ENCODE data around the gene PYDC1.
A peak's percentile ranks its signal among the peaks of the same experiment; 100 is the strongest.
"Not testable (repeated sequence)": the region's sequence is repeated elsewhere in the genome, so short reads cannot be mapped to it uniquely, and the experiment has no call there.

Gene PYDC1

DNA sequence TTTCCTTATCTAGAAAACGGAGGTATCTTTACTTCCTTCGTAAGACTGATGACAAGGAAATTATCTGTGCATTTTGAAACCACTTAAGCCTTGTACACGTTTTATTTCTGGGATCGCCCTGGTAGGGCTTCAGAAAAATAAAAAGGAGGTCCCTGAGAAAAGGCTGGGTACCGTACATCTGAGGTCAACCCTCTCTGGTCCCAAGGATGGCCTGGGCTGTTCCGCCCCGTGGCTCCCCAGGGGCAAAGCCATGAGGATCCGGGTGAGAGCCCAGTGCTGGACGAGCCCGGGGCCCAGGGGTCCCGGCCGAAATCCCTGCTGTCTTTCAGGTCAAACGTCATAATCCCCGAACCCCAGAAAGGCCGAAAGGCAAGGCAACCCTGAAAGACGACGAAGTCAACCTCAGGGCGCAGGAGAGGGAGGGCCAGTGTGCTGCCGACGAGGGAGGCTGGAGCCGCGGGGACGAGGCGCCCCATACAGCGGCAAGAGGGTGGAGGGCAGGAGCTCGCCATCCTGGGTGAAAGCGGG is 37.7 kb downstream of the PYDC1 start:
- in situ Hi-C loops (cut with HindIII; ENCODE audit: low sequenced_read_pairs), result loop anchor here (25.0 kb wide), 1 partner anchor 283 kb away; the partner anchor contains the start of genes ARMC5 and TGFB1I1
- peak overlapping the region; percentile 98 for H3K4me3 ChIP-seq (ENCODE audit: low read depth, low read length)
- no peak for DNase-seq (ENCODE audit: low read depth, low spot score)
- TF ChIP-seq, protein P1, sequence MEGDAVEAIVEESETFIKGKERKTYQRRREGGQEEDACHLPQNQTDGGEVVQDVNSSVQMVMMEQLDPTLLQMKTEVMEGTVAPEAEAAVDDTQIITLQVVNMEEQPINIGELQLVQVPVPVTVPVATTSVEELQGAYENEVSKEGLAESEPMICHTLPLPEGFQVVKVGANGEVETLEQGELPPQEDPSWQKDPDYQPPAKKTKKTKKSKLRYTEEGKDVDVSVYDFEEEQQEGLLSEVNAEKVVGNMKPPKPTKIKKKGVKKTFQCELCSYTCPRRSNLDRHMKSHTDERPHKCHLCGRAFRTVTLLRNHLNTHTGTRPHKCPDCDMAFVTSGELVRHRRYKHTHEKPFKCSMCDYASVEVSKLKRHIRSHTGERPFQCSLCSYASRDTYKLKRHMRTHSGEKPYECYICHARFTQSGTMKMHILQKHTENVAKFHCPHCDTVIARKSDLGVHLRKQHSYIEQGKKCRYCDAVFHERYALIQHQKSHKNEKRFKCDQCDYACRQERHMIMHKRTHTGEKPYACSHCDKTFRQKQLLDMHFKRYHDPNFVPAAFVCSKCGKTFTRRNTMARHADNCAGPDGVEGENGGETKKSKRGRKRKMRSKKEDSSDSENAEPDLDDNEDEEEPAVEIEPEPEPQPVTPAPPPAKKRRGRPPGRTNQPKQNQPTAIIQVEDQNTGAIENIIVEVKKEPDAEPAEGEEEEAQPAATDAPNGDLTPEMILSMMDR (IDR thresholded peaks at IDR 0.05; ENCODE audit: low read depth, low read length), result no peak

DNA sequence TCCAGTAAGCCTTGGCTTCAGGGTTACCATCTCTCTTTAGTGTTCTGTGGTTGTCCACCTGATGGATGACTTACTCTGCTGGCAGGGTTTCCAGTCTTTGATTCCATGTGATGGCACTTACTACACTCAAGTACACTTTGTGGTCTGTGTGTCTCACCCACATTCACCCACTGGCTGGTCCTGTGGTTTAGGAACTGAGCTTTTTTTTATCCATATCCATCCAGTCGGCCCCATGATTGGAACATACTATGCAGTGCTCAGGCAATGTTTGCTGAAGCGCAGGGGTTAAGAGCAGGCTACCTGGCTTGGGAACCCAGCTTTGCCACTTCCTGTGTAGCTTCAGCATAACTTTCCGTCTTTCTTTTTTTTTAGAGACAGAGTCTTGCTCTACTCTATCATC is 39.8 kb downstream of the PYDC1 start:
- DNase-seq (ENCODE audit: low read depth, low spot score), result peak; percentile 82
- TF ChIP-seq, protein P1 (IDR thresholded peaks at IDR 0.05; ENCODE audit: low read depth, low read length), result no peak
- no peak overlapping the region for H3K4me3 ChIP-seq (ENCODE audit: low read depth, low read length)
- in situ Hi-C loops (cut with HindIII; ENCODE audit: low sequenced_read_pairs), result loop anchor here (25.0 kb wide), 1 partner anchor 285 kb away; the partner anchor contains the start of genes ARMC5 and TGFB1I1

DNA sequence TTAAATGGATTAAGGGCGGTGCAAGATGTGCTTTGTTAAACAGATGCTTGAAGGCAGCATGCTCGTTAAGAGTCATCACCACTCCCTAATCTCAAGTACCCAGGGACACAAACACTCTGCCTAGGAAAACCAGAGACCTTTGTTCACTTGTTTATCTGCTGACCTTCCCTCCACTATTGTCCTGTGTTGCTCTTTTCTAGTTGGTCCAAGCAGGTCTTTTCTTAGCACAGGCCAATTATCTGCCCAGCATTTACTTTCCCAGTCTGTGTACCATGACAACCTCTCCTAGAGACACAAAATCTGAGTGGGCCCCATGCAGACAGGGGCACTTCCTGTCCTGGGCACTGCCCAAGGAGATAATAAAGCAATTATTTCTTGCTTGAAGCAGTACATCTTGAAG is 46.9 kb downstream of the PYDC1 start:
- DNase-seq (ENCODE audit: low read depth, low spot score); H3K4me3 ChIP-seq (ENCODE audit: low read depth, low read length); in situ Hi-C loops (cut with HindIII; ENCODE audit: low sequenced_read_pairs): not testable (repeated sequence)

DNA sequence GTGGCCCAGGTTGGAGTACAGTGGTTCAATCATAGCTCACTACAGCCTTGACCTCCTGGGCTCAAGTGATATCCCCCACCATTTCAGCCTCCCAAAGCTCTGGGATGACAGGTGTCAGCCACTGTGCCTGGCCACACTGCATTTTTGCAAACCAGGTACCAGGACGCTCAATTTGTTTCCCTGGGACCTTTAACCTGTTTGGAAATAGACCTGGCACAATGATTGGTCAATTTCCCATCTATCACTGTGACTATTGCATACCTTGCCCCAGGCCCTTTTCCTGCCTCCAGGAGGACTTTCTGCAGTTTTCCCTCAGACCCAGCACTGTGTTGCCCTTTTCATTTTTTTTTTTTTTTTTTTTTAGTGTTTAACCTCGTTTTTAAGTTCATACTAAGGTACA is 48.1 kb downstream of the PYDC1 start:
- TF ChIP-seq, protein P1 (IDR thresholded peaks at IDR 0.05; ENCODE audit: low read depth, low read length), result no peak
- no peak overlapping the region for H3K4me3 ChIP-seq (ENCODE audit: low read depth, low read length)
- no peak for DNase-seq (ENCODE audit: low read depth, low spot score)
- in situ Hi-C loops (cut with HindIII; ENCODE audit: low sequenced_read_pairs), result no loop called here

DNA sequence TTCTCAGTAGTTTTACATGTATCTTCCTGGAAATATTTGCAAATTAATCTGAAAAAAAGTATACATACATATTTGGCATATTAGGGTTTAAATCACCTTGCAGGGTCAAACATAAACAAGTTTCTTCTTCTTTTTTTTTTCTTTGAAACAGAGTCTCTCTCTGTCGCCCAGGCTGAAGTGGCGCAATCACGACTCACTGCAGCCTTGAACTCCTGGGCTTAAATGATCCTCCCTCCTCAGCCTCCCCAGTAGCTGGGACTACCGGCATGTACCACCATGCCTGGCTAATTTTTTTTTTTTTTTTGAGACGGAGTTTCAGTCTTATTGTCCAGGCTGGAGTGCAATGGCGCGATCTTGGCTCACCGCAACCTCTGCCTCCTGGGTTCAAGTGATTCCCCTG is 49.6 kb downstream of the PYDC1 start:
- in situ Hi-C loops (cut with HindIII; ENCODE audit: low sequenced_read_pairs), result no loop called here
- DNase-seq (ENCODE audit: low read depth, low spot score), result no peak
- H3K4me3 ChIP-seq (ENCODE audit: low read depth, low read length), result no peak overlapping the region
- TF ChIP-seq, protein P1 (IDR thresholded peaks at IDR 0.05; ENCODE audit: low read depth, low read length), result no peak

Data from astrocyte of the spinal cord (primary cell).